Neuronal stem cell (in vitro differentiated cells): ENCODE data around the gene CHST14.

Source experiments
- DNase-seq: peaks from one replicate; pipeline ENCODE4 v3.0.0-alpha.2; 2013; ENCODE audit warnings: low spot score
- H2AFZ ChIP-seq: one replicate; pipeline ENCODE4 v1.6.1; 2013; ENCODE audit warnings: mild to moderate bottlenecking, low read length, inconsistent platforms
- H2AK5ac ChIP-seq: 2 replicates; pipeline ENCODE4 v1.6.1; 2013; ENCODE audit warnings: low read depth, mild to moderate bottlenecking, inconsistent platforms, low read length, moderate library complexity, mixed read lengths
- H2BK120ac ChIP-seq: 2 replicates; pipeline ENCODE4 v1.6.1; 2013; ENCODE audit warnings: low read depth, mild to moderate bottlenecking, inconsistent platforms, low read length, moderate library complexity, mixed read lengths
- H2BK12ac ChIP-seq: one replicate; pipeline ENCODE4 v1.6.1; 2013; ENCODE audit warnings: low read length, inconsistent platforms
- H2BK15ac ChIP-seq: 2 replicates; pipeline ENCODE4 v1.6.1; 2013; ENCODE audit warnings: mild to moderate bottlenecking, low read length, inconsistent platforms, mixed read lengths
- H2BK5ac ChIP-seq: one replicate; pipeline ENCODE4 v1.6.1; 2013; ENCODE audit warnings: inconsistent platforms, mild to moderate bottlenecking, low read length, moderate library complexity
- H3K14ac ChIP-seq: one replicate; pipeline ENCODE4 v1.6.1; 2013; ENCODE audit warnings: low read length, inconsistent platforms
- H3K18ac ChIP-seq: 2 replicates; pipeline ENCODE4 v1.6.1; 2013; ENCODE audit warnings: low read length, inconsistent platforms
- H3K23ac ChIP-seq: 2 replicates; pipeline ENCODE4 v1.6.1; 2013; ENCODE audit warnings: low read depth, mild to moderate bottlenecking, mixed read lengths, low read length, inconsistent platforms; ENCODE audit not compliant: poor library complexity
- H3K27ac ChIP-seq: replicated peaks from 3 replicates; pipeline ENCODE4 v1.5.1; 2013; ENCODE audit warnings: low read length, inconsistent platforms
- H3K27me3 ChIP-seq, 3 experiments: 2 replicates each; pipeline ENCODE4 v1.6.1; 2013; ENCODE audit warnings: low read length in 3 of 3, mild to moderate bottlenecking in 2 of 3, inconsistent platforms in 1 of 3, low read depth in 1 of 3, mixed read lengths in 1 of 3, moderate library complexity in 1 of 3; ENCODE audit not compliant: control insufficient read depth in 3 of 3, insufficient read depth in 3 of 3
- H3K36me3 ChIP-seq, 2 donors: replicated peaks in 1 of 2; 2 replicates each; pipeline ENCODE4 v1.6.1; 2013; ENCODE audit warnings: low read length in 2 of 2; ENCODE audit not compliant: control insufficient read depth in 2 of 2, insufficient read depth in 2 of 2
- H3K4ac ChIP-seq: 2 replicates; pipeline ENCODE4 v1.6.1; 2013; ENCODE audit warnings: inconsistent platforms, mild to moderate bottlenecking, low read length, moderate library complexity
- H3K4me1 ChIP-seq, 2 donors: 1 replicate in 1 of 2; 2 replicates in 1 of 2; pipeline ENCODE4 v1.6.1; 2013; ENCODE audit warnings: low read length in 2 of 2, low read depth in 1 of 2; ENCODE audit not compliant: control insufficient read depth in 2 of 2, insufficient read depth in 1 of 2
- H3K4me2 ChIP-seq: one replicate; pipeline ENCODE4 v1.6.1; 2013; ENCODE audit warnings: mild to moderate bottlenecking, low read length, inconsistent platforms; ENCODE audit not compliant: insufficient read depth, poor library complexity, severe bottlenecking
- H3K4me3 ChIP-seq, 2 donors: 2 replicates each; pipeline ENCODE4 v1.5.1; 2013; ENCODE audit warnings: low read length in 2 of 2, mild to moderate bottlenecking in 2 of 2, inconsistent platforms in 1 of 2, moderate library complexity in 1 of 2
- H3K79me1 ChIP-seq: one replicate; pipeline ENCODE4 v1.6.1; 2013; ENCODE audit warnings: low read depth, mild to moderate bottlenecking, inconsistent platforms, low read length, moderate library complexity
- H3K9ac ChIP-seq: one replicate; pipeline ENCODE4 v1.6.1; 2013; ENCODE audit warnings: mild to moderate bottlenecking, low read depth, low read length, inconsistent platforms; ENCODE audit not compliant: poor library complexity
- H3K9me3 ChIP-seq, 2 donors: replicated peaks in 1 of 2; 2 replicates each; pipeline versions ENCODE3 to v1.6.1; 2013; ENCODE audit warnings: low read length in 2 of 2, mild to moderate bottlenecking in 2 of 2, inconsistent platforms in 1 of 2, low read depth in 1 of 2, mixed read lengths in 1 of 2, moderate library complexity in 1 of 2; ENCODE audit not compliant: control insufficient read depth in 2 of 2, insufficient read depth in 1 of 2
- H4K8ac ChIP-seq: one replicate; pipeline ENCODE4 v1.6.1; 2013; ENCODE audit warnings: low read depth, mild to moderate bottlenecking, inconsistent platforms, low read length, moderate library complexity
- H4K91ac ChIP-seq: one replicate; pipeline ENCODE4 v1.6.1; 2013; ENCODE audit warnings: low read length, low read depth, mild to moderate bottlenecking, inconsistent platforms; ENCODE audit not compliant: poor library complexity
- WGBS, 2 donors: extraction: QIAGEN DNeasy Blood & Tissue Kit; methylation state at CpG; one replicate each; pipeline ENCODE4 v1.1.7; 2013; ENCODE audit warnings: missing lambda C conversion rate in 2 of 2, mixed read lengths in 1 of 2; ENCODE audit not compliant: insufficient read length in 2 of 2, insufficient replicate concordance in 1 of 2; ENCODE audit errors: extremely low coverage in 2 of 2; 5-methylcytosine and 5-hydroxymethylcytosine counted together

Gene CHST14

DNA sequence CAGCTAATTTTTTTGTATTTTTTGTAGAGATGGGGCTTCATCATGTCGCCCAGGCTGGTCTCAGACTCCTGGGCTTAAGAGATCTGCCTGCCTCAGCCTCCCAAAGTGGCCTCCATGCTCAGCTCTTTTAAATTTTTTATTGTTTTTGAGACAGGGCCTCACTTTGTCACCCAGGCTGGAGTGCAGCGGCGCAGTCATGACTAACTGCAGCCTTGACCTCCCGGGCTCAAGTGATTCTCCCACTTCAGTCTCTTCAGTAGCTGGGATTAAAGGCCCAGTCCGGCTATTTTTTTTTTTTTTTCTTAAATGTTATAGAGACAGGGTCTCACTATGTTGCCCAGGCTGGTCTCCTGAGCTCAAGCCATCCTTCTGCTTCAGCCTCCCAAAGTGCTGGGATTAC is 45.1 kb upstream of the CHST14 start:
- Histone ChIP-seq H3K4me1 (peaks cover 4 to 6% of the 10 kb centered on the region in 2 donors), H4K8ac (no peak overlapping the region), H2BK120ac (no peak overlapping the region), H2BK15ac (no peak overlapping the region), H2BK5ac (no peak overlapping the region), H3K27ac (no peak overlapping the region), H3K4me2 (no peak overlapping the region), H3K9ac (no peak overlapping the region), H3K18ac (no peak overlapping the region), H3K9me3 (no peaks in the 10 kb centered on the region), H3K23ac (no peak overlapping the region), H3K14ac (no peak overlapping the region), H3K27me3 (peaks cover 0 to 2% (median 0%) of the 10 kb centered on the region in 3 experiments), H3K4ac (no peak overlapping the region), H3K36me3 (peaks cover 0 to 2% of the 10 kb centered on the region in 2 donors), H2BK12ac (no peak overlapping the region), H2AK5ac (no peak overlapping the region), H3K4me3 (no peak overlapping the region), H2AFZ (no peak overlapping the region), H3K79me1 (no peaks in the 10 kb centered on the region), H4K91ac (no peak overlapping the region)
- DNase-seq = no peak
- WGBS, 2 donors = no CpG with 5 or more reads among the region's 5 CpGs

GRCh38 chr15:40427188-40427587 is 43.6 kb upstream of the CHST14 start:
- peak overlapping the region in 1 of 2 donors; percentile 30 for H3K4me3 ChIP-seq
- H3K79me1 ChIP-seq = no peaks in the 10 kb centered on the region
- H2AFZ ChIP-seq = no peak overlapping the region
- no peak overlapping the region for H2BK12ac ChIP-seq
- peak overlapping the region; percentile 76 for H3K23ac ChIP-seq
- H2AK5ac ChIP-seq = no peak overlapping the region
- H3K27me3 ChIP-seq = peaks cover 0 to under 1% (median 0%) of the 10 kb centered on the region in 3 experiments
- H3K4ac ChIP-seq = no peak overlapping the region
- peaks cover 0 to 2% of the 10 kb centered on the region in 2 donors for H3K4me1 ChIP-seq
- H3K9ac ChIP-seq = no peak overlapping the region
- no CpG with 5 or more reads among the region's 9 CpGs for WGBS, 2 donors
- H4K8ac ChIP-seq = no peak overlapping the region
- no peaks in the 10 kb centered on the region for H3K9me3 ChIP-seq
- H2BK15ac ChIP-seq = no peak overlapping the region
- no peak overlapping the region for H2BK5ac ChIP-seq
- no peak for DNase-seq
- no peak overlapping the region for H3K4me2 ChIP-seq
- no peak overlapping the region for H2BK120ac ChIP-seq
- no peak overlapping the region for H3K14ac ChIP-seq
- H3K27ac ChIP-seq = no peak overlapping the region
- peaks cover 0 to 2% of the 10 kb centered on the region in 2 donors for H3K36me3 ChIP-seq
- H4K91ac ChIP-seq = no peak overlapping the region
- no peak overlapping the region for H3K18ac ChIP-seq

GRCh38 chr15:40428185-40428584 is 42.6 kb upstream of the CHST14 start:
- H3K9ac ChIP-seq = no peak overlapping the region
- no CpG with 5 or more reads among the region's 4 CpGs for WGBS, 2 donors
- H3K4me1 ChIP-seq = peaks cover 0 to 2% of the 10 kb centered on the region in 2 donors
- no peak overlapping the region for H3K14ac ChIP-seq
- H3K4me2 ChIP-seq = no peak overlapping the region
- H3K18ac ChIP-seq = no peak overlapping the region
- DNase-seq = no peak
- no peak overlapping the region for H2AFZ ChIP-seq
- peaks cover 0 to 2% (median under 1%) of the 10 kb centered on the region in 3 experiments for H3K27me3 ChIP-seq
- H3K23ac ChIP-seq = no peak overlapping the region
- no peak overlapping the region for H3K4ac ChIP-seq
- H3K36me3 ChIP-seq = peaks cover 0 to 2% of the 10 kb centered on the region in 2 donors
- no peak overlapping the region for H2BK12ac ChIP-seq
- H3K4me3 ChIP-seq = no peak overlapping the region
- H2BK5ac ChIP-seq = no peak overlapping the region
- H3K9me3 ChIP-seq = no peaks in the 10 kb centered on the region
- H2AK5ac ChIP-seq = no peak overlapping the region
- no peak overlapping the region for H2BK15ac ChIP-seq
- no peak overlapping the region for H2BK120ac ChIP-seq
- no peak overlapping the region for H3K27ac ChIP-seq
- no peak overlapping the region for H4K8ac ChIP-seq
- H3K79me1 ChIP-seq = no peaks in the 10 kb centered on the region
- no peak overlapping the region for H4K91ac ChIP-seq

GRCh38 chr15:40429068-40429710 is 41.6 kb upstream of the CHST14 start:
- Histone ChIP-seq H3K4me3 (no peak overlapping the region), H3K23ac (peak overlapping the region; percentile 1), H3K9ac (no peak overlapping the region), H2BK120ac (no peak overlapping the region), H3K27me3 (peaks cover 0 to 7% (median 4%) of the 10 kb centered on the region in 3 experiments), H3K4ac (no peak overlapping the region), H3K14ac (no peak overlapping the region), H3K4me1 (peaks cover 0 to 2% of the 10 kb centered on the region in 2 donors), H3K18ac (no peak overlapping the region), H2BK12ac (no peak overlapping the region), H3K36me3 (peaks cover 0 to 2% of the 10 kb centered on the region in 2 donors), H2AFZ (no peak overlapping the region), H4K8ac (no peak overlapping the region), H2AK5ac (peak overlapping the region; percentile 5), H3K79me1 (no peaks in the 10 kb centered on the region), H2BK5ac (no peak overlapping the region), H4K91ac (no peak overlapping the region), H2BK15ac (no peak overlapping the region), H3K9me3 (no peaks in the 10 kb centered on the region), H3K27ac (no peak overlapping the region), H3K4me2 (no peak overlapping the region)
- DNase-seq = no peak
- no CpG with 5 or more reads among the region's 10 CpGs for WGBS, 2 donors
